PFSK-1 (cell line): ENCODE measurements around the gene KCNJ15.

Experiments
- FOXP2 ChIP-seq: optimal IDR thresholded peaks from 2 replicates; pipeline ENCODE3; 2011; ENCODE audit warnings: borderline replicate concordance, control low read depth, inconsistent platforms; ENCODE audit not compliant: insufficient read depth; ENCODE audit errors: extremely low read length, extremely low read depth
- POLR2AphosphoS5 ChIP-seq: IDR thresholded peaks from 2 replicates; pipeline ENCODE4 v1.6.1; 2012; ENCODE audit warnings: low read depth, mild to moderate bottlenecking, control low read depth, low read length, moderate library complexity
- SIN3A ChIP-seq: IDR thresholded peaks from 2 replicates; pipeline ENCODE4 v1.6.1; 2012; ENCODE audit warnings: mild to moderate bottlenecking, low read length, moderate library complexity, borderline replicate concordance; ENCODE audit not compliant: insufficient read depth
- TAF1 ChIP-seq: IDR thresholded peaks from 2 replicates; pipeline ENCODE4 v1.6.1; 2012; ENCODE audit warnings: low read length, control low read depth, borderline replicate concordance; ENCODE audit not compliant: insufficient read depth
- TF ChIP-seq, protein P1 (sequence below), 2 experiments: IDR thresholded peaks; 2 replicates each; pipeline versions ENCODE4 v1.6.1 to v1.8.0; 2011 to 2012; ENCODE audit warnings: low read depth in 2 of 2, low read length in 2 of 2, control low read depth in 1 of 2, inconsistent platforms in 1 of 2, mild to moderate bottlenecking in 1 of 2, moderate library complexity in 1 of 2; ENCODE audit not compliant: insufficient read depth in 1 of 2

Gene KCNJ15

DNA sequence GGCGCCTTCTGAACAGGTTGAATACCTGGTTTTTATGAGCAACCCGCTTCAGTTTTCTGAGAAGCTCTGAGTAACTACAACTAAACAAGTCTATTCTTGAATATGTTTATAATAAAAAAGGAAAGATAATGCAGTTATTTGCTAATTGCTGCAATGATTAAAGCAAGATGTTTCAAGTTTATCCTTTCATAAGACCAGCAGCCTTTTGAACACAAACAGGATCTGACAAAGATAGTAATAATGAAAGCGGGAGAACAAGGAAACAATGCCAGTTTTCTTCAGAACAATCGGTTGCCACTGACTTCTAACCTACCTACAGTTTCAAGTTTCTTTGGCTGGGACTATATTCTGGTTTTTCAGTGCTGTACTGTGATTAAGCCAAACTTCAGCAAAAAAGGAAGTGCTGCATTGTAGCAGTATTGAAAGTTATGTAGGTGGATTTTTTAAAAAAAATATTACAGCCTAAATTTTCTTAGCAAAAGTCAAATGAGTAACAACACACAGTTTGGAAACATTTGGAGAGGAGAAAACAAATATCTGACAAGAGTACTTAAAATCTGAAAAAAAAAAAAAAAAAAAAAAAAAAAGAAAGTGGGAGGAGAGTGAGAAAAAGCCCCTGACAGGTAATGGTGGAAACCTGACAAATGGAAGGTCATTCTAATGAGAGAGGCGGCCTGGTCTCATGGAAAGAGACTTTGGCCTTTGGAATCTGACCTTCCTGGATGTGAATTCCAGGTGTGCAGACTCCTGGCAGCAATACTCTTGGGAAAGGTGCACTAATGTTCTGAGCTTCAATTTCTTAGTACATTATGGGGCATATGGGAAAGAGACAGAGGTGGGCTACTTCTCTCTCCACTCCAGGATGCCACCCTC lies 11.4 kb downstream of the KCNJ15 start:
- TF ChIP-seq FOXP2 (no peak), SIN3A (no peak), POLR2AphosphoS5 (no peak), TAF1 (no peak)
- TF ChIP-seq, protein P1, sequence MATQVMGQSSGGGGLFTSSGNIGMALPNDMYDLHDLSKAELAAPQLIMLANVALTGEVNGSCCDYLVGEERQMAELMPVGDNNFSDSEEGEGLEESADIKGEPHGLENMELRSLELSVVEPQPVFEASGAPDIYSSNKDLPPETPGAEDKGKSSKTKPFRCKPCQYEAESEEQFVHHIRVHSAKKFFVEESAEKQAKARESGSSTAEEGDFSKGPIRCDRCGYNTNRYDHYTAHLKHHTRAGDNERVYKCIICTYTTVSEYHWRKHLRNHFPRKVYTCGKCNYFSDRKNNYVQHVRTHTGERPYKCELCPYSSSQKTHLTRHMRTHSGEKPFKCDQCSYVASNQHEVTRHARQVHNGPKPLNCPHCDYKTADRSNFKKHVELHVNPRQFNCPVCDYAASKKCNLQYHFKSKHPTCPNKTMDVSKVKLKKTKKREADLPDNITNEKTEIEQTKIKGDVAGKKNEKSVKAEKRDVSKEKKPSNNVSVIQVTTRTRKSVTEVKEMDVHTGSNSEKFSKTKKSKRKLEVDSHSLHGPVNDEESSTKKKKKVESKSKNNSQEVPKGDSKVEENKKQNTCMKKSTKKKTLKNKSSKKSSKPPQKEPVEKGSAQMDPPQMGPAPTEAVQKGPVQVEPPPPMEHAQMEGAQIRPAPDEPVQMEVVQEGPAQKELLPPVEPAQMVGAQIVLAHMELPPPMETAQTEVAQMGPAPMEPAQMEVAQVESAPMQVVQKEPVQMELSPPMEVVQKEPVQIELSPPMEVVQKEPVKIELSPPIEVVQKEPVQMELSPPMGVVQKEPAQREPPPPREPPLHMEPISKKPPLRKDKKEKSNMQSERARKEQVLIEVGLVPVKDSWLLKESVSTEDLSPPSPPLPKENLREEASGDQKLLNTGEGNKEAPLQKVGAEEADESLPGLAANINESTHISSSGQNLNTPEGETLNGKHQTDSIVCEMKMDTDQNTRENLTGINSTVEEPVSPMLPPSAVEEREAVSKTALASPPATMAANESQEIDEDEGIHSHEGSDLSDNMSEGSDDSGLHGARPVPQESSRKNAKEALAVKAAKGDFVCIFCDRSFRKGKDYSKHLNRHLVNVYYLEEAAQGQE (IDR thresholded peaks at IDR 0.05; ENCODE audit: insufficient read depth in 1 of 2, low read depth in 2 of 2, low read length in 2 of 2): no peak

DNA sequence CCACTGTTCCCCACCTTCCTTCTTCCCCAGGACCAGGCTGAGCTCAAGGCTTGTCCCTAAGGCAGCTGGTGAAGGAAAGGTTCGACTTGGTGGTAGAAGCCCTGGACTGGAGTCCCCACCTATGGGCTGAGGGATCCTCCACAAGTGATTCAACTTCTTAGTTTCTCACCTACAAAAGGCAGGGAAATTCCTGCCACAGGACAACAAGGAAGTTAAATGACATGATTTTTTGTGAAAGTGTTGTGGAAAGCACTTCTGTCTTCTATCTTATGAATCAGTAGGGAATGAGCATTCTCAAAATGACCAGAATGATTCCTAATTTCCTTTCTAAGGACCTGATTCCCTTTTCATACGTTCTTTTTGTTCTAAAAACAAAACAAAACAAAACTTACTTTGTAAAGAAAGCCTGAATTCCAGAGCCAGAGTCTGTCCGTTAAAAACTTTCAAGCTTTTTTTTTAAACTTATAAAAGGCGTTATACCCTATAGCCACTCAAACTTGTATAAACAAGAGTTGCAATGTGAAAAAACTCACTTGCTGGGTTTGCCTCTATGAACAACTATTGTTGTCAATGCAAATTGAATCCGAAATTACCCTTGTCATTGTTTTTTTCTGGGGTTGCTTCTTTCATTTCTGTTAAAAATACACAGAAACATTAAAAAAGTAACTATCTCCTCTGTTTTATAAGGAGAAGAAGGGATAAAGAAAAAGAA lies 12.2 kb downstream of the KCNJ15 start:
- TF ChIP-seq FOXP2: no peak
- TF ChIP-seq, protein P1 (IDR thresholded peaks at IDR 0.05; ENCODE audit: insufficient read depth in 1 of 2, low read depth in 2 of 2, low read length in 2 of 2): no peak
- no peak for TF ChIP-seq POLR2AphosphoS5
- no peak for TF ChIP-seq SIN3A
- no peak for TF ChIP-seq TAF1

GRCh38 chr21:38269576-38269936 lies 12.8 kb downstream of the KCNJ15 start:
- TF ChIP-seq, protein P1 (IDR thresholded peaks at IDR 0.05; ENCODE audit: insufficient read depth in 1 of 2, low read depth in 2 of 2, low read length in 2 of 2): no peak
- no peak for TF ChIP-seq TAF1
- TF ChIP-seq FOXP2: no peak
- no peak for TF ChIP-seq SIN3A

- TF ChIP-seq FOXP2: no peak
- TF ChIP-seq, protein P1 (IDR thresholded peaks at IDR 0.05; ENCODE audit: insufficient read depth in 1 of 2, low read depth in 2 of 2, low read length in 2 of 2): no peak
- TF ChIP-seq SIN3A: no peak
- TF ChIP-seq POLR2AphosphoS5: no peak
- TF ChIP-seq TAF1: no peak
Observed at GRCh38 chr21:38272215-38272614, 15.4 kb downstream of the KCNJ15 start.
